NCI-H748 (cell line): ENCODE measurements around the gene TXN.
"Not testable (repeated sequence)": the region's sequence is repeated elsewhere in the genome, so short reads cannot be mapped to it uniquely, and the experiment has no call there.

Experiments
- DNase-seq: peaks from one replicate; lab custom pipeline; 2025; ENCODE audit not compliant: unreplicated experiment; lab: John Stamatoyannopoulos, UW

TXN gene

GRCh38 chr9:110213413-110214044, 42.8 kb downstream of the TXN start:
- no peak for DNase-seq

GRCh38 chr9:110208031-110208430, 48.3 kb downstream of the TXN start, which contains the start of gene C9orf152:
TSS of gene C9orf152 (minus strand) at chr9:110208159. CDS start at chr9:110207579, 580 bp downstream.
- DNase-seq = no peak

DNA sequence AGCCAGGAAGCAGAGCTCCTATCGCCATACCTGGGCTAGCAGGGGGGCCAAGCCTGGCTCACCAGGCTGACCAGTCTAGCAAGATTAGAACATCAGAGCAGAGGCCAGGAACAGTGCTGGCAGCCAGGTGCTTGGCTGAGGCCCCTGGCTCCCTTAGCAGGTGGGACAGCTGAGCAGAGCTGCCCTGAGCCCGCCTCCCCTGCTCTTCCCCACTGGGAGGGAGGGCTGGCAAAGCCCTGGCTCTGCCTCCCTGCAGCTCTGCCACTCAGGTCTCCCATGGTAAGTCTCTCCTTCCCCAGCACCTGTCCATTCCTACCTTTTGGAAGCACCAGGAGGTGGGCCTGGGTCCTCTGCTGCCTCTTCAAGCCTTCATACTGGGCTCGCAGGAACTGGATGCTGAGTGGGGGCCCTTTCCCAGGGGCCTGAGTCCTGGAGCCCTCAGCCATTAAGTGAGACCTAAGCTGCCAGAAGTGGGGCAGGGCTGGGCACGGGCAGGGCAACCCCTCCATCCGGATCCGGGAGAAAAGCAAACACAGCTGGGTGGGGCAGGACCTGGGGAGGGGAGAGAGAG, 49.2 kb downstream of the TXN start:
- DNase-seq = peak; percentile 69

DNA sequence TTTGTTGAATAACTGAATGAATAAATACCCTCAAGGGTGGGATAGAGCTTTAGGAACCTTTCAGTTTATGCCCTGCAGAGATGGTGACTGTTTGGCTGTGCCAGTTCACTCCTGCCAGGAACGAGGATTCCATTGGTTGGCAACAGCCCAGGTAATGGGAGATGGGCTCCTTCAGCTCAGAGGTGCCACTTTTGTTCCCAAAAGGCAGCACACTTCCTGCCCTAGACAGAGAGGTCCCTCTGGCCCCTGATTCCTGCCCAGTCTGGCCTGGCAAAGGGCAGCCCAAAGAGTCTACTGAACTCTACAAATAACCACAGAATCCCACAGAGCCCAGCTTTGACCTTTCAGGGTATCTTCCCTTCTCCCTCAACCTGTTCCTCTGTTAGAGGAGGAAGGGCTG, 49.9 kb downstream of the TXN start:
- no peak for DNase-seq

DNA sequence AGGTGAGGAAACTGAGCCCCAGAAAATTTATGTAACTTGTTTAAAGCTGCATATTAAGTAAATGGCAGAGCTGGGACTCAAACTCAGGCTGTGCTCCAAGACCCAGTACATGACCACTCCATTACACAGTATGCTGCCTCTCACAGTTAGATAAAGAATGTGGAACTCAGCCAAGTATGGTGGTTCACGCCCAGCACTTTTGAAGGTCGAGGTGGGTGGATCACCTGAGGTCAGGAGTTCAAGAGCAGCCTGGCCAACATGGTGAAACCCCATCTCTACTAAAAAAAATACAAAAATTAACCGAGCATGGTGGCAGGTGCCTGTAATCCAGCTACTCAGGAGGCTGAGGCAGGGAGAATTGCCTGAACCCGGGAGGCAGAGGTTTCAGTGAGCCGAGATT, 50.7 kb downstream of the TXN start:
- DNase-seq = not testable (repeated sequence)

DNA sequence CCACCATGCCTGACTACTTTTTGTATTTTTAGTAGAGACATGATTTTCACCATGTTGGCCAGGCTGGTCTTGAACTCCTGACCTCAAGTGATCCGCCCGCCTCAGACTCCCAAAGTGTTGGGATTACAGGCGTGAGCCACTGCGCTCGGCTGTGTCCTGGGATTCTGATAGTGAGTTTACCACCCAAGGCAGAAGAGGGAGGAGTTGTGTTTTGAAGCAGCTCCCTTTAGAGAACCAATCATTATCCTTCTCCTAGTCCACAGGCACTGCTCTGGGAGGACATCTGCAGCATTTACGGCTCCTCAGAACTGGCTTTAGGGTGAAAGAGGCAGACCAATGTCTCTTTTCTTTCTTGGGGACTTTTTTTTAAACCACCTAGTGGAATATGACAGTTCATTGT, 54.1 kb downstream of the TXN start:
- DNase-seq = no peak

- DNase-seq = no peak
These were observed 56.7 kb downstream of the TXN start for GRCh38 chr9:110199643-110200042.

- no peak for DNase-seq
These were observed 58.0 kb downstream of the TXN start for GRCh38 chr9:110198357-110198756.

- DNase-seq = no peak
These were observed 58.7 kb downstream of the TXN start for GRCh38 chr9:110197330-110198187.

- DNase-seq = not testable (repeated sequence)
These were observed 60.2 kb downstream of the TXN start for GRCh38 chr9:110196084-110196499.
